VCaP (cell line): ENCODE results near the gene SRPK2.
A peak's percentile ranks its signal among the peaks of the same experiment; 100 is the strongest.
"Not testable (repeated sequence)": the region's sequence is repeated elsewhere in the genome, so short reads cannot be mapped to it uniquely, and the experiment has no call there.

Experiments
- H3K27ac ChIP-seq: fragments of 450-650 bp; 2 replicates; pipeline ENCODE4 v1.5.1; 2017
- CTCF ChIP-seq: fragments of 450-650 bp; conservative IDR thresholded peaks from 2 replicates; pipeline ENCODE4 v1.5.1; 2017; ENCODE audit warnings: mild to moderate bottlenecking, moderate library complexity

Gene SRPK2

GRCh38 chr7:105352901-105353668 lies 35.6 kb downstream of the SRPK2 start:
- no peak for TF ChIP-seq CTCF
- no peak overlapping the region for H3K27ac ChIP-seq

GRCh38 chr7:105352018-105352612 lies 36.6 kb downstream of the SRPK2 start:
- no peak for TF ChIP-seq CTCF
- no peak overlapping the region for H3K27ac ChIP-seq

- TF ChIP-seq CTCF, result no peak
- H3K27ac ChIP-seq, result no peak overlapping the region
Observed at GRCh38 chr7:105350906-105351305, 37.8 kb downstream of the SRPK2 start.

- not testable (repeated sequence) for H3K27ac ChIP-seq
Observed at GRCh38 chr7:105348177-105348576, 40.5 kb downstream of the SRPK2 start.

GRCh38 chr7:105346593-105347322 lies 42.0 kb downstream of the SRPK2 start:
- H3K27ac ChIP-seq, result peak overlapping the region; percentile 40
- no peak for TF ChIP-seq CTCF

- TF ChIP-seq CTCF, result no peak
- H3K27ac ChIP-seq, result peak overlapping the region; percentile 40
Observed at GRCh38 chr7:105346138-105346537, 42.6 kb downstream of the SRPK2 start.

- TF ChIP-seq CTCF, result no peak
- peak overlapping the region; percentile 40 for H3K27ac ChIP-seq
Observed at GRCh38 chr7:105345725-105346124, 43.0 kb downstream of the SRPK2 start.

GRCh38 chr7:105345003-105345402 lies 43.7 kb downstream of the SRPK2 start:
- TF ChIP-seq CTCF, result no peak
- H3K27ac ChIP-seq, result peak overlapping the region; percentile 40
